Measurements from ENCODE around the gene ECEL1.

ECEL1 gene

GRCh38 chr2:232532419-232532818 lies 44.8 kb upstream of the ECEL1 start:
- H3K27ac ChIP-seq, result no peak overlapping the region
- TF ChIP-seq ZFX (IDR thresholded peaks at IDR 0.05), result no peak
- TF ChIP-seq CTCF (conservative IDR thresholded peaks at IDR 0.05), result no peak

- no peak overlapping the region for H3K27ac ChIP-seq
- TF ChIP-seq ZFX (IDR thresholded peaks at IDR 0.05), result no peak
- no peak for TF ChIP-seq CTCF (conservative IDR thresholded peaks at IDR 0.05)
These were observed 43.1 kb upstream of the ECEL1 start for GRCh38 chr2:232530626-232531260.

- no peak for TF ChIP-seq CTCF (conservative IDR thresholded peaks at IDR 0.05)
- TF ChIP-seq ZFX (IDR thresholded peaks at IDR 0.05), result no peak
- H3K27ac ChIP-seq, result no peak overlapping the region
These were observed 42.3 kb upstream of the ECEL1 start for GRCh38 chr2:232529806-232530547.

- H3K27ac ChIP-seq, result no peak overlapping the region
- TF ChIP-seq ZFX (IDR thresholded peaks at IDR 0.05) (no peak), CTCF (conservative IDR thresholded peaks at IDR 0.05) (no peak)
These were observed 41.3 kb upstream of the ECEL1 start for GRCh38 chr2:232528746-232529460.

- no peak overlapping the region for H3K27ac ChIP-seq
- no peak for TF ChIP-seq CTCF (conservative IDR thresholded peaks at IDR 0.05)
- TF ChIP-seq ZFX (IDR thresholded peaks at IDR 0.05), result no peak
These were observed 40.4 kb upstream of the ECEL1 start for GRCh38 chr2:232527905-232528470.

- H3K27ac ChIP-seq, result no peak overlapping the region
- TF ChIP-seq CTCF (conservative IDR thresholded peaks at IDR 0.05) (no peak), ZFX (IDR thresholded peaks at IDR 0.05) (no peak)
These were observed 38.8 kb upstream of the ECEL1 start for GRCh38 chr2:232526372-232526941.
